C4-2B (cell line): ENCODE results near the gene DPF3.

Source experiments
- ZFX ChIP-seq: fragments of 450-650 bp; IDR thresholded peaks from 2 replicates; pipeline ENCODE4 v1.6.1; 2017
- TF ChIP-seq, protein P1 (sequence below): fragments of 450-650 bp; conservative IDR thresholded peaks from 2 replicates; pipeline ENCODE4 v1.5.1; 2017; ENCODE audit warnings: mild to moderate bottlenecking

DNA sequence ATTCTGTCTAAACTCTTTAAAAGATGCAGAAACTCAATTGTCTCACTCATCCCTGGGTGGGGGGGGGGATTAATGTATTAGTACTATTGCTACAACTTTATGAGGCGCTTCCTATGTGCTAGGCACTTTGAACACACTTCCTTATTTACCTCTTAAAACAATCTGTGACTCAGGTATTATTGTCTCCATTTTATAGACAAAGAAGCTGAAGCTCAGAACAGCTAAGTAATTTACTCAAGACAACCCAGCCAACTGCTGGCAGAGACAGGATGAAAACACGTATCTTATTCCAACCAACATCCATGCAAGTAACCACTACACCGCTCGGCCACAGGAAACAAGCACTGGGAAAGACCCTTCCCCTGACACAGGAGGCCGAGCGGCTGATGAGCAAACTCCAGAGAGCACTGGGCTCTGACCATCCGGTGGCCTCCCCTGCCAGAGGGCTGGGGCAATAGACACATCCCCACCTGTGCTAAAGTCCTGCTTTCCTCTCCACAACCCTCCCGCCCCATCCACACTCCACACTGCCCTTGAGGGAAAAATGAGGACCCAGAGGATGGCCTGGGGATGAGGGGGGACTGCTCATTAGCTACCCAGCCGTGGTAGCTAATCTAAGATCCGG, 244.2 kb downstream of the DPF3 start:
- TF ChIP-seq, protein P1, sequence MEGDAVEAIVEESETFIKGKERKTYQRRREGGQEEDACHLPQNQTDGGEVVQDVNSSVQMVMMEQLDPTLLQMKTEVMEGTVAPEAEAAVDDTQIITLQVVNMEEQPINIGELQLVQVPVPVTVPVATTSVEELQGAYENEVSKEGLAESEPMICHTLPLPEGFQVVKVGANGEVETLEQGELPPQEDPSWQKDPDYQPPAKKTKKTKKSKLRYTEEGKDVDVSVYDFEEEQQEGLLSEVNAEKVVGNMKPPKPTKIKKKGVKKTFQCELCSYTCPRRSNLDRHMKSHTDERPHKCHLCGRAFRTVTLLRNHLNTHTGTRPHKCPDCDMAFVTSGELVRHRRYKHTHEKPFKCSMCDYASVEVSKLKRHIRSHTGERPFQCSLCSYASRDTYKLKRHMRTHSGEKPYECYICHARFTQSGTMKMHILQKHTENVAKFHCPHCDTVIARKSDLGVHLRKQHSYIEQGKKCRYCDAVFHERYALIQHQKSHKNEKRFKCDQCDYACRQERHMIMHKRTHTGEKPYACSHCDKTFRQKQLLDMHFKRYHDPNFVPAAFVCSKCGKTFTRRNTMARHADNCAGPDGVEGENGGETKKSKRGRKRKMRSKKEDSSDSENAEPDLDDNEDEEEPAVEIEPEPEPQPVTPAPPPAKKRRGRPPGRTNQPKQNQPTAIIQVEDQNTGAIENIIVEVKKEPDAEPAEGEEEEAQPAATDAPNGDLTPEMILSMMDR = no peak
- no peak for TF ChIP-seq ZFX
